ENCODE data around the gene TENM4.

Gene TENM4

DNA sequence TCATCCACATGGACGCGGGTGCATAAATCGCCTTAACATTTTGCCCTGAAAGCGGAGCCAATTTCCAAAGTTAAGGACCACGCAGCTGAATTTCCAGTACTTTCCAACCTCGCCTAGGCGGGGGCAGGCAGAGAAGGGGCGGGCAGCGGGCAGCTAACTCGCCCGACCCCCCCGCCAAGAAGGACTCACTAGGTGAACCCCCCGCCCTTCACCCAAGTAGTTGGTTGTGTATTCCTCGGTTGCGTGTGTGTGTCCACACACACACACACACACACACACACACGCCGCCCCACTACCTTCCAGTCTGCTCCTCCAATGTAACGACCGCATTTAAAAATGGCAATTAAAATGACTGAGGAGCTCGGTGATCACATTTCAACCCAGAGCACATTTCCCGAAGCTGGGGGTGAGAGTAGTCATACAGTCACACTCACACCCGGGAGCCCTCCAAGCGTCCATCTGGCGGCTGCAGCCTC is 1.4 kb downstream of the TENM4 start:
- TF ChIP-seq JUND (IDR thresholded peaks at IDR 0.05; ENCODE audit: low read depth), result no peak
- in situ Hi-C loops (cut with HindIII; ENCODE audit: low pct_unique_long_range_greater_than_20kb, low sequenced_read_pairs), result no loop called here
- no peak for DNase-seq (ENCODE audit: low read depth in 1 of 2, low spot score in 1 of 2)

DNA sequence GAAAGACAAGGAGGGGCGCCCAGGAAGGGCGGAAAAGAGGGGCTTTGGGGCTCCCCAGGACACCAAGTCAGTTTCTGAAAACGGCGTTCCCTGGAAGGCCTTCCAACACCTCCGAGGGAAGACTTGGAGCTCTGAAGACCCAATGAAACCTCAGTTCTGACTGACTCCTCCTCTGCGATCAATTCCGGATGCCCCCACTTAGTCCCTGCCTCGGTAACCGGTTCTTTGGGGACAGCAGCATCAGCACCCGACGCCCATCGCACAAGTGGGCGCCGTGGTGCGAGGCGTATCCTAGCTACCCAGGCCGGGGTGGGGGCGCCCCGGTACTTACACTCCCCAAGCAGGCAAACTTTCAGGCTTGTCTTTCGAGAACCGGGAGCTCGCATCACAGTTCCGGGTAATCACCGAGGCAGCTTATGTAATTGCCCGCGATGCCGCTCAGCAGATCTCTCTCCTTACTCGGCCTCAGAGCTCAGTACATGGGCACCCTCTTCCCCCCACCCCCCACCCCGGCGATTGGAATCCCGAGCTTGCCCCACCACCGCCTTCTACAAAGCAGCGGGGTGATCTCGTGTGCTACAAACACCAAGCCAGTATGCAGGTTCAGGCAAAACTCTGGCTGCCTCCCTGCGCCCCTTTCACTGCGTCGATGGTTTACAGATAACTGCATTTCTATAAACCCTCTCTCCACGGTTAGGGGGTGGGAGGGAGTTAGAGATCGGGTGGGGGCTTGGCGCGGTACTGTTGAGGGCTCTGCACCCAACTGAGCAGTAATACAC is 2.0 kb downstream of the TENM4 start:
- TF ChIP-seq JUND (IDR thresholded peaks at IDR 0.05; ENCODE audit: low read depth), result no peak
- DNase-seq (ENCODE audit: low read depth in 1 of 2, low spot score in 1 of 2), result no peak
- in situ Hi-C loops (cut with HindIII; ENCODE audit: low pct_unique_long_range_greater_than_20kb, low sequenced_read_pairs), result no loop called here

DNA sequence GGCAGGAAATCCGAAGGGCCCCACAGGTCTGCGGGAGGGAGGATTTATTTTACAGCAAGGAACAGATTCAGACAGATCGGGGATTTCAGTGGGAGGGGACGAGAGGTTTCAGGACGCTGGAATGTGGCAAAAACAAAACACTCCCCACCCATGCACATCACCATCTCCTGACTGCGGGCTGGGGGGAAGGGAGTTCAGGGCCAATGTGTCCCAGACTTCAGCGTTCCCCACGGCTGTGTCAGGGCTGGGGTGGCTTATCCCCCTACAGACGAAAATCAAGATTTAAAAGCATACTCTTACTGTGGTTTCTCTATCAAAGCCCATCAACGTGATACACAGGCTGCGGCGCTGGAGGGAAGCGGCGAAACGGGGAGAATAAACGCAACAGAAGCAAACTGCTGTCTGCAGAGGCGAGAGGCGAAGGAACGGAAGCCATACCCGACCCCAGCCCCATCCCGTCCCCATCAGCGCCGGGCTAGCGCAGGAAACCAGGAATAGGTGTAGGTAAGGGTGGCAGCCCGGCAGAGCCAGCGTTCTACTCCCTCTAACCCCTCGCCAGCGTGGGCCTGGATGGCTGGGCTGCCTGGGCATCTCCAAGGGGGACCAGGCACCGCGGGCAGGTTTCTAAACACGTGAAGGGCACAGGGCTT is 2.7 kb downstream of the TENM4 start:
- no peak for DNase-seq (ENCODE audit: low read depth in 1 of 2, low spot score in 1 of 2)
- no peak for TF ChIP-seq JUND (IDR thresholded peaks at IDR 0.05; ENCODE audit: low read depth)
- in situ Hi-C loops (cut with HindIII; ENCODE audit: low pct_unique_long_range_greater_than_20kb, low sequenced_read_pairs), result no loop called here

- no peak for DNase-seq (ENCODE audit: low read depth in 1 of 2, low spot score in 1 of 2)
- no peak for TF ChIP-seq JUND (IDR thresholded peaks at IDR 0.05; ENCODE audit: low read depth)
- in situ Hi-C loops (cut with HindIII; ENCODE audit: low pct_unique_long_range_greater_than_20kb, low sequenced_read_pairs), result no loop called here
Observed at GRCh38 chr11:79437278-79437980, 3.4 kb downstream of the TENM4 start.

DNA sequence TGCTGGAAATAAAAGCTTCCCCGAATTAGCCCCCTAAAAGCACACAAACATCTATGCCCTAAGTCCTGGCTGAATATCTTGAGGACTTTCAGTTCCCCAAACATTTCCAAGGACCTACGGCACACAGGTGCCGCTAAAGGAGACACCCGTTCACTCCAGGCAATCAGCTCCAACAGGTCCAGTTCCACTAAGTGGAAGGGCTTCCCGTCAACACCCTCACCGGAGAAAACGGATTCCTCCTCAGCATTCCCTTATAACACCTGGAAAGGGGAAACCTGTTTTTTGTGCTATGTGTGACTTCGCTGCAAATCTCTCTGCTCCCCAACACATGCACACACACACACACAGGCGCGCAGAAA is 3.9 kb downstream of the TENM4 start:
- no peak for DNase-seq (ENCODE audit: low read depth in 1 of 2, low spot score in 1 of 2)
- in situ Hi-C loops (cut with HindIII; ENCODE audit: low pct_unique_long_range_greater_than_20kb, low sequenced_read_pairs), result no loop called here
- no peak for TF ChIP-seq JUND (IDR thresholded peaks at IDR 0.05; ENCODE audit: low read depth)

GRCh38 chr11:79434283-79434682 is 6.5 kb downstream of the TENM4 start:
- TF ChIP-seq JUND (IDR thresholded peaks at IDR 0.05; ENCODE audit: low read depth), result no peak
- DNase-seq (ENCODE audit: low read depth in 1 of 2, low spot score in 1 of 2), result no peak
- in situ Hi-C loops (cut with HindIII; ENCODE audit: low pct_unique_long_range_greater_than_20kb, low sequenced_read_pairs), result no loop called here

DNA sequence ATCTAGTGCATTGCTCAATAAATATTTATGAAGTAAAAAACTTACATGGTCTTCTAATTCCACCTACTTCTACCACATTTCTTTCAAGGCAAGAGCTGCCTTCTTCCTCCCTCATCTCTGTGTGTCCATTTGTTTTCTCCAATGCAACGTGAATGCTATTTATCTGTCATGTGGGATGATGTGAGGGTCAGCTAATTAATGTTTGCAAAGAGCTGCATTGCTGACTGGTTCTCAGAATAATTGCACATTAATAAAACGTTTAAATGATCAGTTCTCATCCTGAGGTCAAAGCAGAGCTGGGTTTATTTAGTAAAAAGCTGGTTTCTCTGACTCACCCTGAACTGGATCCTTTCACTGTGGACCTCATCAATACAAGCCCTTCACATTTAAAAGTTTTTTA is 8.7 kb downstream of the TENM4 start:
- no peak for TF ChIP-seq JUND (IDR thresholded peaks at IDR 0.05; ENCODE audit: low read depth)
- in situ Hi-C loops (cut with HindIII; ENCODE audit: low pct_unique_long_range_greater_than_20kb, low sequenced_read_pairs), result no loop called here

DNA sequence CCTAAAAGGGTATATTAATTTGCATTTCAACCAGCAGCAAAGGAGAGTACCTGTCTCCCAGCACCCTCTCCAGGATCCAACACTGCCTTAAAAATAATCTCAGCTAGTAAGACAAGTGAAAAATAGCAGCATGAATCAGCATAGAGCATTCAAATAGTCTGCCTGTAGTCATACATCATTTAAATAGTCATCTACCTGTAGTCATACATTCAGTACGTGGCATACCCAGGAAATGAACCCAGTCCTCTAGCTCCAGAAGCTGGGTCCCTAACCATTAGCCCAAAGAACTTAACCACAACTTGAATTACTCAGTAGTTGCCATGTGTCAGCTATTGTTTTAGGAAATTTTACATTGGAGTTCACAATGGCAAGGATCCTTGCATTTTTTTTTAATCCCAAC is 9.3 kb downstream of the TENM4 start:
- no peak for DNase-seq (ENCODE audit: low read depth in 1 of 2, low spot score in 1 of 2)
- no peak for TF ChIP-seq JUND (IDR thresholded peaks at IDR 0.05; ENCODE audit: low read depth)
- in situ Hi-C loops (cut with HindIII; ENCODE audit: low pct_unique_long_range_greater_than_20kb, low sequenced_read_pairs), result no loop called here

More for the DNA sequence above, 8.7 kb downstream of the TENM4 start:
- no peak for DNase-seq (ENCODE audit: low read depth in 1 of 2, low spot score in 1 of 2)

GRCh38 chr11:79430280-79430679 is 10.6 kb downstream of the TENM4 start:
- in situ Hi-C loops (cut with HindIII; ENCODE audit: low pct_unique_long_range_greater_than_20kb, low sequenced_read_pairs), result no loop called here
- no peak for TF ChIP-seq JUND (IDR thresholded peaks at IDR 0.05; ENCODE audit: low read depth)
- no peak for DNase-seq (ENCODE audit: low read depth in 1 of 2, low spot score in 1 of 2)

- in situ Hi-C loops (cut with HindIII; ENCODE audit: low pct_unique_long_range_greater_than_20kb, low sequenced_read_pairs), result no loop called here
- no peak for DNase-seq (ENCODE audit: low read depth in 1 of 2, low spot score in 1 of 2)
- no peak for TF ChIP-seq JUND (IDR thresholded peaks at IDR 0.05; ENCODE audit: low read depth)
Observed at GRCh38 chr11:79428406-79428805, 12.4 kb downstream of the TENM4 start.

GRCh38 chr11:79427611-79428327 is 13.1 kb downstream of the TENM4 start:
- DNase-seq (ENCODE audit: low read depth in 1 of 2, low spot score in 1 of 2), result no peak
- in situ Hi-C loops (cut with HindIII; ENCODE audit: low pct_unique_long_range_greater_than_20kb, low sequenced_read_pairs), result no loop called here
- TF ChIP-seq JUND (IDR thresholded peaks at IDR 0.05; ENCODE audit: low read depth), result no peak

DNA sequence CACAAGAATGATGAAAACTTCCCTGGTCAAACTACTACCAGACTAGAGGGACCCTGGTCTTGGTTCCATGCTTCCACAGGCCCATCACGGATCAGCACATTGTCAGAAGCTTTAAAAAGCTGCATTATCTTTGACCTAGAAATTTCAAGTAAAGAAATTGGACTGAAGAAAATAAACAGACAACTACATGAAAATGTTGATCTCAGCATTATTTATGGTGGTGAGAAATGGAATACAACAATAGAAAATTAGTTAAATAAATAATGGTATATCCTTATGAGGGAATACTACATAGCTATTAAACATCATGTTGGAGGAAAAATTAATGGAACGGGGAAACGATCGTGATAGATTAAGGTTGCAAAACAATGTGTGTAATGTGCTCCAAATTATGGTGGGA is 13.7 kb downstream of the TENM4 start:
- in situ Hi-C loops (cut with HindIII; ENCODE audit: low pct_unique_long_range_greater_than_20kb, low sequenced_read_pairs), result no loop called here
- no peak for TF ChIP-seq JUND (IDR thresholded peaks at IDR 0.05; ENCODE audit: low read depth)
- no peak for DNase-seq (ENCODE audit: low read depth in 1 of 2, low spot score in 1 of 2)

All from T47D (cell line).